ENCODE measurements around the gene CAV1.

DNA sequence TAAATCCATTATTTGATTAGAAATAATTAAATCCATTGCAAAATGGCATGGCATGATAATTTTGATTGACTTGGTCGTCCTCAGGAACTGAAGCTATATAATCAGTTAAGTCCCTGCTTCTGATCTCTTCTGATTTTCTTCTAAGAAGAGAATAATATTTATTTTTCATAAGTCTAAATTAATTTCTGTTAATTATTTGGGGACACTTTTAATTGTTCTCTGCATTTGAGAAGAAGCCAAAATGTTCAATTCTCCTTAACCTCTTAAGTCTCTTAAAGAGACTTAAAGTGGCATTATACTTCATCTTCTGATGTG lies 67.2 kb downstream of the CAV1 start:
- TF ChIP-seq, protein P1, sequence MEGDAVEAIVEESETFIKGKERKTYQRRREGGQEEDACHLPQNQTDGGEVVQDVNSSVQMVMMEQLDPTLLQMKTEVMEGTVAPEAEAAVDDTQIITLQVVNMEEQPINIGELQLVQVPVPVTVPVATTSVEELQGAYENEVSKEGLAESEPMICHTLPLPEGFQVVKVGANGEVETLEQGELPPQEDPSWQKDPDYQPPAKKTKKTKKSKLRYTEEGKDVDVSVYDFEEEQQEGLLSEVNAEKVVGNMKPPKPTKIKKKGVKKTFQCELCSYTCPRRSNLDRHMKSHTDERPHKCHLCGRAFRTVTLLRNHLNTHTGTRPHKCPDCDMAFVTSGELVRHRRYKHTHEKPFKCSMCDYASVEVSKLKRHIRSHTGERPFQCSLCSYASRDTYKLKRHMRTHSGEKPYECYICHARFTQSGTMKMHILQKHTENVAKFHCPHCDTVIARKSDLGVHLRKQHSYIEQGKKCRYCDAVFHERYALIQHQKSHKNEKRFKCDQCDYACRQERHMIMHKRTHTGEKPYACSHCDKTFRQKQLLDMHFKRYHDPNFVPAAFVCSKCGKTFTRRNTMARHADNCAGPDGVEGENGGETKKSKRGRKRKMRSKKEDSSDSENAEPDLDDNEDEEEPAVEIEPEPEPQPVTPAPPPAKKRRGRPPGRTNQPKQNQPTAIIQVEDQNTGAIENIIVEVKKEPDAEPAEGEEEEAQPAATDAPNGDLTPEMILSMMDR (IDR thresholded peaks at IDR 0.05; ENCODE audit: poor library complexity, severe bottlenecking): peak; percentile 26
- TF ChIP-seq POLR2AphosphoS5 (IDR thresholded peaks at IDR 0.05): no peak
- TF ChIP-seq TAF1 (IDR thresholded peaks at IDR 0.05; ENCODE audit: low read depth): no peak
- TF ChIP-seq EZH2 (IDR thresholded peaks at IDR 0.05; ENCODE audit: borderline replicate concordance, insufficient read depth, low read length, poor library complexity, severe bottlenecking): no peak
- TF ChIP-seq EP300 (conservative IDR thresholded peaks at IDR 0.05; ENCODE audit: poor library complexity, severe bottlenecking): no peak
